Measurements from ENCODE around the gene ABCA9. TPM values are rescaled to one million over a fixed set of nuclear protein-coding genes. Genes with fewer than 3 reads are reported as not detected.

Gene ABCA9
- total RNA-seq, 4 donors from 2014 or later, result 5.8 to 23.8 (median 13.9) TPM

DNA sequence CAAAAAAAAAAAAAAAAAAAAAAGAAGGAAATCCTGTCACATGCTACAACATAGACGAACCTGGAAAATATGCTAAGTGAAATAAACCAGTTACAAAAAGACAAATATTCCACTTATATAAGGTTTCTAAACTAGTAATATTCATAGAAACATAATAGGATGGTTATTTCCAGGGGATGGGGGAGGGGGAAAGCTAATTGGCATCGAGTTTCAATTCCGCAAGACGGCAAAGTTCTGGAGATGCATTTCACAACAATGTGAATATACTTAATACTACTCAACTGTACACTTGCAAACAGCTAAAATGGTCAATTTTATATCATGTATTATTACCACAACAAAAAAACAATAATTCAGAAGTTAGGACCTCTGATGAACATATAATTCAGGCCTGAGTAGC, 37.9 kb upstream of the ABCA9 start:
- DNase-seq, result no peak
- intact Hi-C loops (cut with DNase I; ENCODE audit: low total_unique reads) (no loop called here), in situ Hi-C loops (cut with MboI; ENCODE audit: low pct_ligation_motif_present in 1 of 4, low pct_unique_long_range_greater_than_20kb in 1 of 4, low sequenced_read_pairs in 3 of 4) (loop anchor here in 1 of 4 donors (25.0 kb wide), 1 partner anchor 89 kb away; no protein-coding TSS in a partner anchor)
- Histone ChIP-seq H3K27me3 (no peaks in the 10 kb centered on the region), H3K4me3 (no peak overlapping the region), H3K36me3 (no peaks in the 10 kb centered on the region), H3K4me1 (no peaks in the 10 kb centered on the region), H3K27ac (no peak overlapping the region), H3K9me3 (no peaks in the 10 kb centered on the region)
- TF ChIP-seq EP300 (IDR thresholded peaks at IDR 0.05; ENCODE audit: low read depth) (no peak), POLR2A (IDR thresholded peaks at IDR 0.05) (no peak), POLR2AphosphoS5 (IDR thresholded peaks at IDR 0.05) (no peak)
- TF ChIP-seq, protein P1, sequence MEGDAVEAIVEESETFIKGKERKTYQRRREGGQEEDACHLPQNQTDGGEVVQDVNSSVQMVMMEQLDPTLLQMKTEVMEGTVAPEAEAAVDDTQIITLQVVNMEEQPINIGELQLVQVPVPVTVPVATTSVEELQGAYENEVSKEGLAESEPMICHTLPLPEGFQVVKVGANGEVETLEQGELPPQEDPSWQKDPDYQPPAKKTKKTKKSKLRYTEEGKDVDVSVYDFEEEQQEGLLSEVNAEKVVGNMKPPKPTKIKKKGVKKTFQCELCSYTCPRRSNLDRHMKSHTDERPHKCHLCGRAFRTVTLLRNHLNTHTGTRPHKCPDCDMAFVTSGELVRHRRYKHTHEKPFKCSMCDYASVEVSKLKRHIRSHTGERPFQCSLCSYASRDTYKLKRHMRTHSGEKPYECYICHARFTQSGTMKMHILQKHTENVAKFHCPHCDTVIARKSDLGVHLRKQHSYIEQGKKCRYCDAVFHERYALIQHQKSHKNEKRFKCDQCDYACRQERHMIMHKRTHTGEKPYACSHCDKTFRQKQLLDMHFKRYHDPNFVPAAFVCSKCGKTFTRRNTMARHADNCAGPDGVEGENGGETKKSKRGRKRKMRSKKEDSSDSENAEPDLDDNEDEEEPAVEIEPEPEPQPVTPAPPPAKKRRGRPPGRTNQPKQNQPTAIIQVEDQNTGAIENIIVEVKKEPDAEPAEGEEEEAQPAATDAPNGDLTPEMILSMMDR (IDR thresholded peaks at IDR 0.05), result no peak
- 86 to 90% methylated on average over 4 of the region's 4 CpGs for WGBS, 2 donors (ENCODE audit: low coverage in 1 of 2)

- no peak overlapping the region for H3K27ac ChIP-seq
- TF ChIP-seq EP300 (IDR thresholded peaks at IDR 0.05; ENCODE audit: low read depth) (no peak), POLR2A (IDR thresholded peaks at IDR 0.05) (no peak)
- TF ChIP-seq, protein P1 (IDR thresholded peaks at IDR 0.05), result no peak
- in situ Hi-C loops (cut with MboI; ENCODE audit: low pct_ligation_motif_present in 1 of 4, low pct_unique_long_range_greater_than_20kb in 1 of 4, low sequenced_read_pairs in 3 of 4) (loop anchor here in 1 of 4 donors (25.0 kb wide), 1 partner anchor 91 kb away; no protein-coding TSS in a partner anchor), intact Hi-C loops (cut with DNase I; ENCODE audit: low total_unique reads) (no loop called here)
- WGBS, 2 donors (ENCODE audit: low coverage in 1 of 2), result 67% methylated on average over 1 of the region's 1 CpG; no CpG with 5 or more reads in 1 of the 2 donors
- no peak overlapping the region for H3K4me3 ChIP-seq
- no peaks in the 10 kb centered on the region for H3K27me3 ChIP-seq
- H3K36me3 ChIP-seq, result no peaks in the 10 kb centered on the region
- DNase-seq, result no peak
- no peaks in the 10 kb centered on the region for H3K9me3 ChIP-seq
- no peaks in the 10 kb centered on the region for H3K4me1 ChIP-seq
Observed at GRCh38 chr17:69096541-69096940, 35.8 kb upstream of the ABCA9 start.

GRCh38 chr17:69093995-69094394, 33.3 kb upstream of the ABCA9 start:
- H3K36me3 ChIP-seq, result no peaks in the 10 kb centered on the region
- WGBS, 2 donors (ENCODE audit: low coverage in 1 of 2), result 92 to 93% methylated on average over 2 of the region's 2 CpGs
- in situ Hi-C loops (cut with MboI; ENCODE audit: low pct_ligation_motif_present in 1 of 4, low pct_unique_long_range_greater_than_20kb in 1 of 4, low sequenced_read_pairs in 3 of 4) (loop anchor here in 1 of 4 donors (25.0 kb wide), 1 partner anchor 93 kb away; no protein-coding TSS in a partner anchor), intact Hi-C loops (cut with DNase I; ENCODE audit: low total_unique reads) (no loop called here)
- no peak overlapping the region for H3K4me3 ChIP-seq
- no peaks in the 10 kb centered on the region for H3K4me1 ChIP-seq
- no peak for TF ChIP-seq EP300 (IDR thresholded peaks at IDR 0.05; ENCODE audit: low read depth)
- TF ChIP-seq, protein P1 (IDR thresholded peaks at IDR 0.05), result no peak
- no peak for TF ChIP-seq POLR2A (IDR thresholded peaks at IDR 0.05)
- TF ChIP-seq POLR2AphosphoS5 (IDR thresholded peaks at IDR 0.05), result no peak
- no peak overlapping the region for H3K27ac ChIP-seq
- no peak for DNase-seq
- no peaks in the 10 kb centered on the region for H3K27me3 ChIP-seq
- H3K9me3 ChIP-seq, result no peaks in the 10 kb centered on the region

GRCh38 chr17:69093279-69093789, 32.6 kb upstream of the ABCA9 start:
- no peaks in the 10 kb centered on the region for H3K4me1 ChIP-seq
- intact Hi-C loops (cut with DNase I; ENCODE audit: low total_unique reads), result no loop called here
- in situ Hi-C loops (cut with MboI; ENCODE audit: low pct_ligation_motif_present in 1 of 4, low pct_unique_long_range_greater_than_20kb in 1 of 4, low sequenced_read_pairs in 3 of 4), result loop anchor here in 1 of 4 donors (25.0 kb wide), 1 partner anchor 94 kb away; no protein-coding TSS in a partner anchor

More at GRCh38 chr17:69093279-69093789, 32.6 kb upstream of the ABCA9 start:
- H3K27ac ChIP-seq, result no peak overlapping the region
- no peaks in the 10 kb centered on the region for H3K27me3 ChIP-seq
- no peaks in the 10 kb centered on the region for H3K36me3 ChIP-seq
- DNase-seq, result no peak
- H3K4me3 ChIP-seq, result no peak overlapping the region
- no peaks in the 10 kb centered on the region for H3K9me3 ChIP-seq
- WGBS, 2 donors (ENCODE audit: low coverage in 1 of 2), result 56 to 60% methylated on average over 8 of the region's 8 CpGs
- TF ChIP-seq EP300 (IDR thresholded peaks at IDR 0.05; ENCODE audit: low read depth) (no peak), POLR2AphosphoS5 (IDR thresholded peaks at IDR 0.05) (no peak), POLR2A (IDR thresholded peaks at IDR 0.05) (no peak)
- TF ChIP-seq, protein P1 (IDR thresholded peaks at IDR 0.05), result no peak

Data from transverse colon (tissue), 4 donors.